Measurements from ENCODE around the gene ASTN2.
"Not testable (repeated sequence)": the region's sequence is repeated elsewhere in the genome, so short reads cannot be mapped to it uniquely, and the experiment has no call there.

ASTN2 gene

DNA sequence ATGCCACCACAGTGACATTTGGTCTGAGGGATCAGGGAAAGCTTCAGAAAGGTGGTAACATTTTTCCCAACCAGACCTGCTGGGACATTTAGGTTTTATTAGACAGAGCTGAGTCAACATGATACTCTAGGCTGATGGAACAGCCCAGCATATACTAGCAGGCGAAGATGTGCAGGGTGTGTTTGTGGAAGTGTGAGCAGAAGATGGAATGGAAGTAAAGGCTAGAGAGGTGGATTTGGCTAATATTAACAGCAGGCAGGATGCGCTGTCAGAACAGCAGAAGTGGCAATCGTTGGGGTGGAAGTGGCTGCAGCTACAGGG lies 340.6 kb downstream of the ASTN2 start:
- DNase-seq (ENCODE audit: low read depth), result no peak

DNA sequence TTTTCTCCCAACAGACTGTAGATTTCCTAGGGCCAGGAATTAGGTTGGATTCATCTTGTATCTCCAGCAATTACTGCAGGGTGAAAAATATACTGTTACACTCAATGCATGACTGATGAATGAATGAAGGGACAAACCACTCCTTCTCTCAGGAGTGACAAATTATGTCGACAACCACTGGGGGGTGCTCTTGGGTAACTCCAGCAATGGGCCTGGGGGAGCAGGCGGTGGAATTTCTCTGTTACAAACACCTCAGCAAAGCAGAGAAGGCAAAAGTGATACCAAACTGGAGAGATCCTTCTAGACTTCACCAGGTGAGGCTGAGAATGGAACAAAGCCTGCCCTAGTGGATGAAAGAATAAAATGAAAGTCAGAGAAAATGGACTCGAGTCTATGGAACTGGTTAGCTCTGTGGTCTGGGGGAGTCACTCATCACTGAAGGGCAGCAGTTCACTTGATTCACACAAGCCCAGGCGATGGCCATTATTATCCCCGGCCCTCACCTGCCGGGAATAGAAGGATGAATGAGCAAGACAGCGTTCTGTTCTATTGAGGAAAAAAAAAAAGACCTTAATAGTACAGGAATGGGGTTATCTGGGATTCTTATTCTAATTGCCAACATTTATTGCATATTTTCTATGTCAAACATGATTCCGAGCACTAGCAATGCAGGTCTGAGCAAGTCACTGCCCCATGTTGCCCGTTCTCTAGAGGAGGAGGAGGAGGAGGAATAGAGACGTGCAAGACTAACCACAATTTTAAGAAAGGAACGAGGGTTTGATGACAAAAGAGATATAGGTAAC lies 341.1 kb downstream of the ASTN2 start:
- DNase-seq (ENCODE audit: low read depth), result no peak

DNA sequence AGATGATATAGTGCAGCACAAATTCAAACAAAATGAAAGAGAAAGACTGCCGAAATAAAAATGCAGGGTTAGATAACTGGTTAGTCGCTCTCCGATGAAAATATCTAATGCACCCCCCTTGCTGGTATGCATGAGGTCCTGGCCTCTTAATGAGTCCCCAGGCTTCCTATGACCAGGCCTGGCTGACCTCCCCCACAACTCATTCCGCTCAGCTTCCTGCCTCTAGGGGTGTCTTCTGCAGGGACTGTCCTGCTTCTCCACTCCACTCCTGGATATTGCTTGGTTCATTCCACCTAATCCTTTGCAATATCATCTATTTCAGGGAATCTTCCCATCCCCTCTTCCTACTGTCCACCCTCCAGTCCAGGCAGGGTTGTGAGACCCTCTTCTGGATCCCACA lies 341.8 kb downstream of the ASTN2 start:
- DNase-seq (ENCODE audit: low read depth), result no peak

DNA sequence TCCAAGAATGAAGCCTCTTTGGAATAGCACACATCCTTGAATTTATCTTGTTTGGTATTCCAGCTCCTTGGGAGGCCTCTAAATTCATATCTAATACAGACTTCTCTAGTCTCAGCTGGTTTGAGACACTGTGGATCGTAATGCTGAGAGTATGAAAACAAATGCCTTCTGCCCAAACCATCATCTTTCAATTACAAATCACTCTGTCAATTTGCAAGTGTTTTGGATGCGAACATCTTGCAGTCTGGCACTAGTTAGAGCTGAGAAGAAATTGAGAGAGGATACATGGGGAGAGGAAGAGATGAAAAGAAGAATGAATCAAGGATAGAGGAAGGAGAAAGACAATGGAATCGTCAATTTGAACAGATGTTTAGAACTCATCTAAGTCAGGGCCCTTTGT lies 342.6 kb downstream of the ASTN2 start:
- no peak for DNase-seq (ENCODE audit: low read depth)

DNA sequence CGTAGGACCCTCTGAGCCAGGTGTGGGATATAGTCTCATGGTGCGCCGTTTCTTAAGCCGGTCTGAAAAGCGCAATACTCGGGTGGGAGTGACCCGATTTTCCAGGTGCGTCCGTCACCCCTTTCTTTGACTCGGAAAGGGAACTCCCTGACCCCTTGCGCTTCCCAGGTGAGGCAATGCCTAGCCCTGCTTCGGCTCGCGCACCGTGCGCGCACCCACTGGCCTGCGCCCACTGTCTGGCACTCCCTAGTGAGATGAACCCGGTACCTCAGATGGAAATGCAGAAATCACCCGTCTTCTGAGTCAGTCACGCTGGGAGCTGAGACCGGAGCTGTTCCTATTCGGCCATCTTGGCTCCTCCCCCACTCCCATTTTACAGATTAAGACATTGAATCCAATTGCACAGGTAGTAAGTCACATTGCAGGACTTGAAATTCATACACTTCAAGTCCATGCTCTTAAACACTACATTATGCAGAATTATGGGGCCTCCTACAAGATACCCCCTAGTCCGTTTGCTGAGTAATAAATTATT lies 343.1 kb downstream of the ASTN2 start:
- DNase-seq (ENCODE audit: low read depth), result not testable (repeated sequence)

DNA sequence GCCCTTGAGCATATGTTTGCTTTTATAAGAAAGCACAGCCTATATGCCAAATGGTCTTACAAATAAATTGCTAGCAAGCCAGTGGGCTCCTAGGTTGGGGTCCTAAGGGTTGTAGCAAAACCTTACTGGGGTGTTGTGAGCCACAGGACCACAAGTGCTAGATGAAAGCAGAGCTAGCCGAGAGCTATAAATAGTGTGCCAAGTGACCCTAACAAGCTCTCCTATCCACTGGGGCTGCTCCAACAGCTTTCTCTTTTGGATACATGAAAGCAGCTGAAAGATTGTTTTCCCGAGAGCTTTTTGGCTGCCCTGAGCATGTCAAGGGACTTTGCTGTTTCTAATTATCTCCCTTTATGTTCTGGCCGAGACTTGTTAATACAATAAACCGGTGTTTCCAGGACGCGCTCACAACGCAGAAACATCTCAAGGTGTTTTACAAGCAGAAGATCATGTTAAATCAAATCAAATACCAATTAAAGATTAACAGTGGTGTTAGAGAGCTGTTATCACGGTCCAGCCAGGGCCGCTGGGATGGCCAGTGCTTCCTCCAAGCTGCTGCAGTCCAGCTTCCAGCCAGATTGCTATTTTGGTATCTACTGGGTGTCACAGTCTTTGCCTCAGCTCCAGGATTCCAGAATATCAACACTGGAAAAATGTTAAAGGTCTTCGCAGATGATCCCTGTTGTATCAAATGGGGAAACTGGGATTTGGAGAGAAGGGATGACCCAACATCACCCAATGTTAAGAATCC lies 351.0 kb downstream of the ASTN2 start:
- no peak for DNase-seq (ENCODE audit: low read depth)

DNA sequence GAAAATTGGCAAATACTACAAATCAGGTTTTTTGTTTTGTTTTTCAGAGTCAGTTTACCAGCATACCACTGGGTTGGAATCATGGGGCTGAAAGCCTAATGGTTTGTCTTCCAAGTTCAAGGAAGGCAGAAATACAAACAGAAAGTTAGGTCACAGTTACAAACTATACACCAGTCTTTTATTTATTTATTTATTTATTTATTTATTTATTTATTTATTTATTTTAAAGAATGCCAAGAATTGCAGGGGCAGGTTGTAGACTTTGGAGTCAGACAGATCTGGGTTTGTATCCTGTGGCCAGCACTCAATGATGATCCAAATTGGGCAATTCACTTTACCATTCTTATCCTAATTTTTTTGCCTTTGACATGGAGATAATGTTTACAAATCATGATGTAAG lies 353.9 kb downstream of the ASTN2 start:
- DNase-seq (ENCODE audit: low read depth), result no peak

DNA sequence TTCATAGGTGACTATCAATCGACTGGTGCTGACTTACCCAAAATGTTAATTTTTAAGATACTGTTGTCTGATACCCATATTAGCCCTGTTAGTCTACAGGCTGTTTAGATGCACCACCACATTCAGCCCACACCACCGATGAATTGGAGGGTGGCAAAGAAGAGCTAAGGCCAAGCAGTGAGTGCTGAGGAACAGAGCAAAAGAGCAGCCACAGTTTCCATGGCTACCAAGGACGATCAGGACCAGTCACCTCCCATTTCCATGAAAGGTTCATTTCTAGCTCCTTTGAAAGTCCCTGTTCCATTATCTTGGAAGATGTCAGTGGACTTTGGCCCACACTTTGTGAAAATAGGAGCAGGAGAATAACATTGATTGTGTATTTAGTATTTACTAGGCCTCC lies 364.9 kb downstream of the ASTN2 start:
- no peak for DNase-seq (ENCODE audit: low read depth)

DNA sequence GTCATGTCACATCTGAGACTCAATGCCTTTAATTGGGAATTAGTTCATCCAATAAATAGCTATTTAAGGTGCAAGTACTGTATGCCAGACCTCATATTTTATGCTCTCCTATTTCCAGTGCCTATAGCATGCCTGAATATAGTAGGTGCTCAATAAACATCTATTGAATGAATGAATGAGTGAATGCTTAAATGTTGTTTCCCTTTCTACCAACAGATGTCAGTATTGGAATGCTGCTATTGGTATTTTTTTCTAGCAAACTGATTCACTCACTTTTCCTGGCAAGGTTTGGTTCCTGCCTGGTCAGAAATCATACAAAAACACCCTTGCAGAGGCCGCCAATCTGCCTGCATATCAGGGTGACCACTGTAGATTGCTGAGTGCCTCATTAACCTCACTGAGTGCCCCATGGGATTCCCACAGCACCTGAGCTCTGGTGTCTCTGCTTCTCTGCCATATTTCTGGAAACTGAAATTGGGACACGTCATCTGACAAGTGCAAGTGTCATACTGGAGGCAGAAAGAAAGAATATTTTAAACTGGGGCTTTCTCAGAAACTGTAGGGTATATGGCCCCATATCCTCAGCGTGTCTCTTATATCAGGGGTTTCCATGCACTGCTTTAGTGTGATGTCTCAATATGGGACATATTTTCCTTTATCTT lies 368.1 kb downstream of the ASTN2 start:
- no peak for DNase-seq (ENCODE audit: low read depth)

DNA sequence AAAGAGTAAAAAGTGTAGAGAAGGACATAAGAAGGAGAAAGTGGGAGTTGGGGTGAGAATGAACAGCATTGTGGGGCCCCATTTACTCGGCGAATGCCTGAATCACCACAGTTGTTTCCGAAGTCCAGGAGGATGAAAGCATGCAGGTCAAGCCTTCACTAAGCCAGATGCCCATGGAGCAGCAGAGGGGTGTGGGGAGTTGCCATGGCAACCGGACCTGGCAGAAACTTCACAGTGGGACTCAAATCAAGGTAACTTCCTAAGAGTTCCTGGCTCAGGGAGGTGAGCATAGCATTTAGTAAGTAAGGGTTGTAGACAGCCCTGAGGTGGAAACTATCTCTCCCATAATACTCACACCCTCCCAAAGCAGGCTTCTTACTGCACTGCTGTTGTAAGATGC lies 370.6 kb downstream of the ASTN2 start:
- no peak for DNase-seq (ENCODE audit: low read depth)

DNA sequence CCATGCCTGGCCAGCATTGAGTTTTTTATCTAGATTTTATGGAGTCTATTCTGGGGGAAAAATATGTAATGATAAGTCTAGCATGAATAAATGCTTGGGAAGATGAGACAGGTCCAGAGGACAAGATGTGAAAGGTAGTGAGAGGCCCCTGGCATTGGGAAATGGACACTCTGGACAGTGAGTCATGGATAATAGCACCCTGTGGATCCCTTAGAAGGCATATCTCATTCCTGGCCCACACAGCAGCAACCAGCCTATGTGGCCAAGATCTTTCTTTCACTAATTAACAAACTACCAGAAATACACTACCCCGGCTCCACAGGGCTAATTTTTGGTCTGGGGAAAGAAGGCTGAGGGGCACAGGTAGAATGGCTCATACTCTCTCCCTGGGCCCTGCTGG lies 371.7 kb downstream of the ASTN2 start:
- DNase-seq (ENCODE audit: low read depth), result no peak

DNA sequence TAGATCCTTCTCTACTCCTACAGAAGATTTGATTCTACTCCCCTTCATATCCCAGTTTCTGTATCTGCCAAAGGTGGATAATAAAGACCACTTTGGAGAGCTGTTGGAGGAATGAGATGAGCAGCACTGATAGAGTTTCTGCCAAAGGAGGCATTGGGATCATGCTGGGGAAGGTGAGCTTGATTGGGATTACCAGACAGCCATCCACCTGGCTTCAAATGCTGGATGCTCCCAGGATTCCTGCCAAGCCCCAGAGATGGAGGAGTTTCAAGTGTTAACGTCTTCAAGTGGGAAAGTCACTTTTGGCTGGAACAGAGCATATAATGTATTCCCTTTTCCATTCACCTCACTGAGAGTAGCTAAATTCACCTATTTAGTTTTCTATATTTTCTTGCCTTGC lies 379.3 kb downstream of the ASTN2 start:
- no peak for DNase-seq (ENCODE audit: low read depth)

DNA sequence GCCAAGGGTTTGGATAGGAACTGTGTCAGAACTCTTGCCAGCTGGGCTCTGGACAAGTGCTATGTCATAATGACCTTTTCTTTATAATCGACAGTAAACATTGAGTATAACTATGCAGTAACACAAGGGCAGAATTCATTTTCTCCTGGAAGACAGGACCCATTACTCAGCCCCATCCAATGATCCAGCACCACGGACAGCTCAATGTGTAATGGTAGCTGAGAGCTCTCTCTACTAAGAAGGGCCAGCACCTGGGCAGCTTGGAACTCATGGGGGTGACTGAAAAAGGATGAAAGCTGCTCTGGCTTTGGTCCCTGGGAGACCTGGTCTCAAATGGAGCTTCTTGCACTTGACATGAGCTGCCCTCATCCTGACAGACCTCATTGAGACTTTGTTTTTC lies 380.0 kb downstream of the ASTN2 start:
- no peak for DNase-seq (ENCODE audit: low read depth)

DNA sequence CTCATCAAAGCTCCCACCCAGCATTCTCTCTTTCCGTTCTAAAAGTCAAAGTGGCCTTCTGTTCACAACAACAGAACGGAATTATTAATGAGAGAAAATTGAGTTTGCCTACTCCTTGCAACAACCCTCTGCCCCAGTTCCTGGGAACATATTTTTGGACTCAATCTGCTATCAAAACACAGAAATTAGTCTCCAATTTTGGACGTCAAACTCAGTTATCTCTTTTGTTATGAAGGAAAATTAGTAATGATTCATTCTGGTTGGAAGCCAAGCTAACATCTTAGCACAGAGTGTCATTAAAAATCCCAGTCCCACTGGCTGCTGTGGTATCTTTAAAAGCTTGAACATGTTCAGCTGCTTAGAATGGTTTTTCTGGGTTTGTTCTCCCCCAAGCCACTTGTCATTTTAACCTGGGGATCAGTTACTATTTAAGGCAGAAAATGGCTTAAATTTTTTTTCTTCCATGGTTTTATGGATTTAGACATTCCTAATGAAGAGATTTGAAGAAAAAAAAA lies 384.5 kb downstream of the ASTN2 start:
- DNase-seq (ENCODE audit: low read depth), result no peak

DNA sequence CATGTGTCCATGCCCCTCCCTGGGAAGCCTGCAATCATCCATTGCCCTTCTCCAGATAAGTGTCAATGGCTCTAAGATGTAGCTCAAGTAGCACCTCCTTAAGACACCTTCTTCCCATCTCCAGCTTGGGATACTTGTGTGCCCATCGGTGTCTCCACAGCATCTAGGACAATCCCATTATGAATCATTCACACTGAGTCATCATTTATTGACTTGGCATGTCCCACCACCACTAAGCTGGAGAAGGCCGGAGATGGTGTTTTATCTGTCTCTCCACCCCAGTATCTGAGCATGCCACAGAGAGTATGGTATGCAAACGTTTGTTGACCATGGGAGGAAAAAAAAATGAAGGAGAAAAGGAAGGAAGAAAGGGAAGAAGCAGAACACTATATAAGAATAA lies 385.5 kb downstream of the ASTN2 start:
- no peak for DNase-seq (ENCODE audit: low read depth)

DNA sequence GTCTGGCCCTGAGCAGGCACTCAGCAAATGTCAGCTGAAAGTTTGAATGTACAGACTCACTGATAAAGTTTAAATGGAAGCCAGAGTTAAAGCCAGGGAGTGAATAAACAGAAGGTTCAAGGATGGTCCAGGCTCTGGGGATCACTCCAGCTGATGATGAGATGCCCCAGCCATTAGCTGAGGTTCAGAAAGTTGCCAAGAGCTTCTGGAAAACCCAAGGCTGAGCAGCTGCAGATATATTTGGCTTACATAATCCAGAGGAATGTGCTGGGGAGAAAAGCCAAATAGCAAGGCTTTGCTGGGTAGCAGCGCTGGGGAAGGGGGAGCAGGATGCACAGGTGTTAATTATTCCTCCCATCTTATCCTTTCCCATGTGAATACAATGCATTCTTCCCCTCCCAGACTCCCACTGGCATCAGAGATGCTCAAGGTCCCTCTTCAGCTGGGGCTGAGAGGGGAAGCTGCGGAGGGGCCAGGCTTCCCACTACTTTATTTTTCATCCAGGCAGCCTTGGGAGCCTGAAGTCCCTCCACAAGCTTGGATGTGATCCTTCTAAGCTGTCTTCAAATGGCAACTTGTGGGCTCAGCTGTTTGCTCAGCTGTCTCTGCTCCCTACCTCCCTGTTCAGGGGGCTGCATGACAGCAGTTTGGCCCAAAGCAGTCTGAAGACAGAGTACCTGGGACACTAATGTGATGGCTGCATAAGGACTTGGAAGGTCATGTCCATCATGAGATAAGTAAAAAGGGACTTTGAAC lies 386.6 kb downstream of the ASTN2 start:
- DNase-seq (ENCODE audit: low read depth), result no peak

DNA sequence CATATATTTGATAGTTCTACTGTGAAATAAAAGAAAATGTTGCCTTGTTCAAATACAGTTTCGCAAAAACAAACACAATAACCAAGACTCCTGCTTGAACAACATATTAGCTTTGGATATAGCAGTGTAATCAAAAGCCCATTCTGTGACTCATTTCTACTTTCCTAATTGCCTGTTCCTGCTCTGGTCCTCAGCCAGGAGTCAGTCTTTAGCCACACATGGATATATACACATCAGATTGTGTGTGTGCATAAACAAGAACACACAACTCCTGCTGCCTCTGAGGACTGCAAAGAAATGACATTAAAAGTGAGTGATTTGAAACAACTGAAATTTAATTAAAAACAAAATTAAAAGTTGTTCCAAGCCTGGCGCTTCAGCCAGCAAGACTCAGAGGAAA lies 393.0 kb downstream of the ASTN2 start:
- no peak for DNase-seq (ENCODE audit: low read depth)

DNA sequence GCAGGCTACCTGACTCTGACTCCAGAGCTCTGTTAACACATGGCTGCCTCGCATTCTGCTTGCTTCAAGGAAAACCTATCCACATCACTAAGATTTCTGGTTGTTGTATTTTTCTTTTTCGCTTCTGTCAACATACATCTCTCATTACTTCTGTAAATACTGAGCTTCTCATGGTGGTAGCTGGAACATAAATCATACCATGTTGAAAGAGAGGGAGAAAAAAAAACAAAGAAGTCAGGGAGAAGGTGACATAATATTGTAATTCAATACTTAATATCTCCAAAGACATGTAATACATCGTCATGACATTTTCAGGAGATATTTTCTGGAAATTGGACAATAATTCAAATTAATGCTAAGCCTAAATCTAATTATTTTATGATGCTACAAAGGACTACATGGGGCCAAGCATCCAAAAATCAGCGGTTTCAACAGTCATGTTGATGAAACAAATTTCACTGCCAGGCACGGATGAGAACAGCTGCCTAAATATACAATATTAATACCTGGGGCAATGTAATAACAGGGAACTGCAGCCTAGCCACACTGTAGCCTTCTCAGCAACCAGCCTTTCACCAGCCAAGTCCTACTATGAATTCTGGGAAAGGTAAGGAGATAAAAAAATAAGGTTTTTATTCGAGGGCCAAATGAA lies 395.8 kb downstream of the ASTN2 start:
- no peak for DNase-seq (ENCODE audit: low read depth)

DNA sequence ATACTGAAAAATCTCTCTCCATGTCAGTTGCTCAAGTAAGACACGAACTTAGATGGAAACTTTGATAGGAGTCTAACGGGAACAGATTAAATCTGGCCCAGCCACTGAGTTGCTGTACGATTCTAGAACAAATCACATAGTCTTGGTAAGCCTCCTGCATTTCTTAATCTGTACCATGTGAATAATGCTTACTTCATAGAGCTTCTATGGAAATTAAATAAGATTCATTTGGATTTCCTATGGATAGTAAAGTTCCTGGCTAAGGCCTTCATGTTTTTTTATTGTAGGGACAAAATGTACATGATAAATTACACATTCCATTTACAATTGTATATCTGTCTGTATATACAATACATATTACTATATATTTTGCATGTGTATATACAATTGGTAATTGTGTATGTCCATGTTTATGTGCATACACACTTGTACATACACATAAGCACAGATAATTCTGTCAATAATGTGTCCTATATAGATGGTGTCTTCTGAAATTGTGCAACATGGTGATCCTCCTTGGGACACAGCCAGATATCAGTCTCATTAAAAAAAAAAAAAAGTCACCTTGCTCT lies 397.4 kb downstream of the ASTN2 start:
- no peak for DNase-seq (ENCODE audit: low read depth)

DNA sequence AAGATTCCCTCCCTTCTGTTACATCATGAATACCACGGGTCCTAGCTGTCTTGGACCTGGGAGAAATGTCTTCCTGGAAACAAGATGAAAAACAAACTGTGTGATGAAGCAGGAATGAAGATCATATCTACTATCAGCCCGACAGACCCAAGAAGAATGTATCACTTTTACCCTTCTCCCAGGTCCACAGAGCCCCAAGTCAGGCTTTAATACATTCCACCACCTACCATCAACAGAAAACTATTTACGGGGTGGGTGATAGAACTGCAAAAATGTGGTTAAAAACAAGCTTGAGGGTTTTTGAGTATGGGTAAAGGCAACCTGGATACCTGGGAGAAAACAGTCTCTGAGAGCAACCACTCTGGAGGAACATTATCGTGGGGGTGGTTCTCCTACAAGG lies 400.8 kb downstream of the ASTN2 start:
- no peak for DNase-seq (ENCODE audit: low read depth)

DNA sequence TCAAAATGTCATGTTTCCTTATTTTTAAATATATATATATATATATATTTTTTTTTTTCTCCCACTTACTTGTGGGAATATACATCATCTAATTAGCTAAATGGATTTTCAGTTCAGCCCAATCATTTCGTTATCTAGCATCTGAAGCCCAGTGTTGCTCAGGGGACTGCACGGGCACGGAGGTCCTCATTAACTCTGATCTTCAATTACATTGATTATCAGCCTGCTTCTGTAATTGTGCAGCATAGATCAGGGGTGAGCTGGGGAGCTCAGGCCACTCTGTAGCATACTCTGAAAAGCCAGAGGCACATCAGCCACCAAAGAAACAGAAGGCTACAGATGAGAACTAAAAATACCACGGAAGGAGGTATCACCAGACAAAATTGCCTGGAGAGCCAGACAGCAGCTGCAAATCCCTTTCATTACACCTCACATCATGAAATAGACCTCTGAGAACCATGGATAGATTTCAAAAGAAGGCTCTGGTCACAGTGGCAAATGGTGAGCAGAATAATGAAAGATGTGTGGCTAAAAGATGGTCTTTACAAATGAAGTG lies 401.3 kb downstream of the ASTN2 start:
- no peak for DNase-seq (ENCODE audit: low read depth)

Measured in stimulated activated CD8-positive, alpha-beta memory T cell treated with anti-CD3 and anti-CD28 coated beads, Interleukin-12 subunit alpha, Interleukin-12 subunit beta, amount 100 ng/mL, for 4 hours (primary cell).